Measurements from ENCODE around the gene KIF26A. TPM values are rescaled to one million over a fixed set of nuclear protein-coding genes. Genes with fewer than 3 reads are reported as not detected.

Gene KIF26A
- total and polyA plus RNA-seq, 2 of the 4 experiments (the other 2 are of a cell fraction) = not detected

DNA sequence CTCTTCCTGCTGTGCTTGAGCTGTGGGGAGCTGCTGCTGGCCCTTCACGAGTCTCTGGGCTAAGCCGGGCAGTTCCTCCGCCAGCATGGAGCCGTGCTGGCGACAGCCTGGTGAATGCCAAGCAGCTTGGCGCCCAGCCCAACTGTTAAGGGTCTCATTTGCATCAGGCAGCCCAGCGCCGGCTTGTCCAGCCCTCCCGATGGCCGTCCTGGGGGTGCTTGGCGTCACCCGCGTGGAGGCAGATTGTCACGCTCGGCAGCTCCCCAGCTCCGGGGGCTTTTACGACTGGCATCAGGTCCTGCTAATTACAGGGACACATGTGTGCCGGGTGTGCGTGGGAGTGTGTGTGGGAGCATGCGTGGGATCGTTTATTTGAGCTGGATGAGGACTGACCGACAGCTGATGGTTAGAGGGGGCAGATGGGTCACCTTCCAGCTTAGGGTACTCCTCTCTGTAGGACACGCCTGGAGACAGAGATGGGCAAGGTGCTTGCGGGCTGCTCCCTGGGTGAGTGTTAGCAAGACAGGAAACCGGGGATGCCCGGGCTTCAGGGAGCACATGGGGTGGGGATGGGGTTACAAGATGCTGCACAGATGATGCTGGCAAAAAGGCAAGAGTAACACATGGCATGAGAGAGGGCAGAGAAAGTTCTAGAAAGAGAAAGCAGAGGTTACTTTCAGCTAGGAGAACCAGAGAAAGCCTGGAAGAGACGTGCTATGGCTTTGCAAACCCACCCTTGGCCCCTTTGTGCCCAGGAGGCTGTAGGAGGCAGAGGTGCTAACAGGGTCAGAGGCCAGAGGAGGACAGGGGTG lies 64.1 kb downstream of the KIF26A start:
- DNase-seq = no peak
- no peak for ATAC-seq (ENCODE audit: low read depth)

More for the DNA sequence above, 64.1 kb downstream of the KIF26A start:
- in situ Hi-C loops (cut with MboI; ENCODE audit: low sequenced_read_pairs) (no loop called here), intact Hi-C loops (cut with micrococcal nuclease) (no loop called here), dilution Hi-C loops (cut with HindIII; ENCODE audit: low sequenced_read_pairs, unreplicated experiment) (no loop called here)
- no peak overlapping the region for H2AFZ ChIP-seq (replicated peaks; ENCODE audit: low read length, poor library complexity)
- no peaks in the 10 kb centered on the region for H3K4me1 ChIP-seq (ENCODE audit: control insufficient read depth, insufficient read depth, low read length)
- ChIA-PET CTCF (no interaction called here), POLR2A (ENCODE audit: unreplicated experiment) (no interaction called here)
- H4K8ac ChIP-seq (ENCODE audit: low read depth in 2 of 2, low read length in 2 of 2) = no peak overlapping the region
- H2BK5ac ChIP-seq (ENCODE audit: low read depth, low read length, poor library complexity, severe bottlenecking) = no peak overlapping the region
- no peak overlapping the region for H2BK20ac ChIP-seq (ENCODE audit: low read depth, low read length)
- no peak overlapping the region for H3K4ac ChIP-seq (ENCODE audit: low read depth, low read length)
- no peaks in the 10 kb centered on the region for H3K36me3 ChIP-seq (ENCODE audit: control insufficient read depth, insufficient read depth, low read length)
- peaks cover 64% of the 10 kb centered on the region for H3K9me3 ChIP-seq (ENCODE audit: control insufficient read depth, insufficient read depth, low read length)
- H3K27me3 ChIP-seq (ENCODE audit: control insufficient read depth, insufficient read depth, low read length) = no peaks in the 10 kb centered on the region
- no peak overlapping the region for H3K4me2 ChIP-seq (ENCODE audit: low read depth, low read length)
- H3K9me1 ChIP-seq (ENCODE audit: insufficient read depth, low read length) = no peaks in the 10 kb centered on the region
- no peak overlapping the region for H2AK5ac ChIP-seq (ENCODE audit: low read depth, low read length)
- BruUV-seq (replicated peaks) = no TSS peak
- no peaks in the 10 kb centered on the region for H3K79me1 ChIP-seq (ENCODE audit: low read depth in 1 of 2, low read length in 2 of 2)
- no peak overlapping the region for H4K5ac ChIP-seq (ENCODE audit: low read depth, low read length)
- TF ChIP-seq BHLHE40 (IDR thresholded peaks at IDR 0.05; ENCODE audit: low read depth, low read length) (no peak), MAFK (IDR thresholded peaks at IDR 0.05; ENCODE audit: low read depth, low read length) (no peak), CEBPB (IDR thresholded peaks at IDR 0.05; ENCODE audit: low read depth, low read length) (no peak), RAD21 (IDR thresholded peaks at IDR 0.05; ENCODE audit: low read length) (no peak), CHD1 (IDR thresholded peaks at IDR 0.05; ENCODE audit: low read depth, low read length) (no peak), NFE2L2 (IDR thresholded peaks at IDR 0.05; ENCODE audit: low read depth, low read length) (no peak), MAZ (IDR thresholded peaks at IDR 0.05; ENCODE audit: borderline replicate concordance, low read depth, low read length) (no peak), SMC3 (IDR thresholded peaks at IDR 0.05; ENCODE audit: low read depth, low read length) (no peak), FOS (IDR thresholded peaks at IDR 0.05; ENCODE audit: low read depth, low read length) (no peak), RFX5 (IDR thresholded peaks at IDR 0.05; ENCODE audit: low read depth, low read length) (no peak), POLR2A (IDR thresholded peaks at IDR 0.05; ENCODE audit: low read depth, low read length) (no peak)
- TF ChIP-seq, protein P1, sequence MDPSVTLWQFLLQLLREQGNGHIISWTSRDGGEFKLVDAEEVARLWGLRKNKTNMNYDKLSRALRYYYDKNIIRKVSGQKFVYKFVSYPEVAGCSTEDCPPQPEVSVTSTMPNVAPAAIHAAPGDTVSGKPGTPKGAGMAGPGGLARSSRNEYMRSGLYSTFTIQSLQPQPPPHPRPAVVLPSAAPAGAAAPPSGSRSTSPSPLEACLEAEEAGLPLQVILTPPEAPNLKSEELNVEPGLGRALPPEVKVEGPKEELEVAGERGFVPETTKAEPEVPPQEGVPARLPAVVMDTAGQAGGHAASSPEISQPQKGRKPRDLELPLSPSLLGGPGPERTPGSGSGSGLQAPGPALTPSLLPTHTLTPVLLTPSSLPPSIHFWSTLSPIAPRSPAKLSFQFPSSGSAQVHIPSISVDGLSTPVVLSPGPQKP (IDR thresholded peaks at IDR 0.05; ENCODE audit: borderline replicate concordance, low read depth, low read length) = no peak
- TF ChIP-seq, protein P2, sequence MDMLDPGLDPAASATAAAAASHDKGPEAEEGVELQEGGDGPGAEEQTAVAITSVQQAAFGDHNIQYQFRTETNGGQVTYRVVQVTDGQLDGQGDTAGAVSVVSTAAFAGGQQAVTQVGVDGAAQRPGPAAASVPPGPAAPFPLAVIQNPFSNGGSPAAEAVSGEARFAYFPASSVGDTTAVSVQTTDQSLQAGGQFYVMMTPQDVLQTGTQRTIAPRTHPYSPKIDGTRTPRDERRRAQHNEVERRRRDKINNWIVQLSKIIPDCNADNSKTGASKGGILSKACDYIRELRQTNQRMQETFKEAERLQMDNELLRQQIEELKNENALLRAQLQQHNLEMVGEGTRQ (IDR thresholded peaks at IDR 0.05; ENCODE audit: low read depth, low read length) = no peak
- H3K14ac ChIP-seq (replicated peaks; ENCODE audit: low read depth, low read length) = no peak overlapping the region
- no peak overlapping the region for H3K23ac ChIP-seq (ENCODE audit: low read depth, low read length)
- H3K9ac ChIP-seq (ENCODE audit: low read depth, low read length) = no peak overlapping the region
- no peak overlapping the region for H3K56ac ChIP-seq (ENCODE audit: extremely low read depth, insufficient read depth, low read length)
- WGBS, 2 experiments (ENCODE audit: extremely low coverage in 2 of 2, insufficient read length in 1 of 2) = 46% methylated on average over 15 of the region's 27 CpGs; no CpG with 5 or more reads in 1 of the 2 experiments
- H3K4me3 ChIP-seq (ENCODE audit: insufficient read depth, low read depth, low read length) = no peak overlapping the region
- H2BK15ac ChIP-seq (ENCODE audit: low read depth, low read length) = no peak overlapping the region
- no peak overlapping the region for H3K18ac ChIP-seq (ENCODE audit: low read depth, low read length)
- H3K27ac ChIP-seq (ENCODE audit: insufficient read depth, low read length) = no peak overlapping the region
- no peaks in the 10 kb centered on the region for H4K20me1 ChIP-seq (ENCODE audit: insufficient read depth, low read length)
- H2AK9ac ChIP-seq (replicated peaks; ENCODE audit: low read depth, low read length, poor library complexity) = no peak overlapping the region
- no peak overlapping the region for H2BK120ac ChIP-seq (ENCODE audit: low read depth, low read length)
- no peak overlapping the region for H4K91ac ChIP-seq (ENCODE audit: insufficient read depth, low read depth, low read length)

All from IMR-90 (cell line).